ENCODE data around the gene LGALS4. TPM values are rescaled to one million over a fixed set of nuclear protein-coding genes. Genes with fewer than 3 reads are reported as not detected.
"Not testable (repeated sequence)": the region's sequence is repeated elsewhere in the genome, so short reads cannot be mapped to it uniquely, and the experiment has no call there.

Gene LGALS4
- total RNA-seq, 1 donor from 2014 or later, result not detected

DNA sequence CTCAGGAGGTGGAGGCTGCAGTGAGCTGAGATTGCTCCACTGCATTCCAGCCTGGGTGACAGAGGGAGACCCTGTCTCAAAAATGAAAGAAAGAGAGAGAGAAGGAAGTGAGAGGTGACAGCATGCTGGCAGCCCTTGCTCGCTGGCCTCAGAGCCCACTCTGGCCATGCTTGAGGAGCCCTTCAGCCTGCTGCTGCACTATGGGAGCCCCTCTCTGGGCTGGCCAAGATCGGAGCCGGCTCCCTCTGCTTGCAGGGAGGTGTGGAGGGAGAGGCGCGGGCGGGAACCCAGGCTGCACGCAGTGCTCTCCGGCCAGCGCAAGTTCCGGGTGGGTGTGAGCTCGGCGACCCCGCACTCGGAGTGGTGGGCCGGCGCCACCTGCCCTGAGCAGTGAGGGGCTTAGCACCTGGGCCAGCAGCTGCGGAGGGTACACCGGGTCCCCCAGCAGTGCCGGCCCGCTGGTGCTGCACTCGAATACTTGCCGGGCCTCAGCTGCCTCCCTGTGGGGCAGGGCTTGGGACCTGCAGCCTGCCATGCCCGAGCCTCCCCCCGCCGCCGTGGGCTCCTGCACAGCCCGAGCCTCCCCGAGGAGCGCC, 8.6 kb upstream of the LGALS4 start:
- DNase-seq (ENCODE audit: low read depth in 2 of 2), result not testable (repeated sequence)

- DNase-seq (ENCODE audit: low read depth in 2 of 2), result no peak
These were observed 6.6 kb upstream of the LGALS4 start for GRCh38 chr19:38819231-38819920.

GRCh38 chr19:38817081-38817480, 4.3 kb upstream of the LGALS4 start:
- DNase-seq (ENCODE audit: low read depth in 2 of 2), result no peak

- no peak for DNase-seq (ENCODE audit: low read depth in 2 of 2)
These were observed 3.5 kb upstream of the LGALS4 start for GRCh38 chr19:38816131-38816750.

DNA sequence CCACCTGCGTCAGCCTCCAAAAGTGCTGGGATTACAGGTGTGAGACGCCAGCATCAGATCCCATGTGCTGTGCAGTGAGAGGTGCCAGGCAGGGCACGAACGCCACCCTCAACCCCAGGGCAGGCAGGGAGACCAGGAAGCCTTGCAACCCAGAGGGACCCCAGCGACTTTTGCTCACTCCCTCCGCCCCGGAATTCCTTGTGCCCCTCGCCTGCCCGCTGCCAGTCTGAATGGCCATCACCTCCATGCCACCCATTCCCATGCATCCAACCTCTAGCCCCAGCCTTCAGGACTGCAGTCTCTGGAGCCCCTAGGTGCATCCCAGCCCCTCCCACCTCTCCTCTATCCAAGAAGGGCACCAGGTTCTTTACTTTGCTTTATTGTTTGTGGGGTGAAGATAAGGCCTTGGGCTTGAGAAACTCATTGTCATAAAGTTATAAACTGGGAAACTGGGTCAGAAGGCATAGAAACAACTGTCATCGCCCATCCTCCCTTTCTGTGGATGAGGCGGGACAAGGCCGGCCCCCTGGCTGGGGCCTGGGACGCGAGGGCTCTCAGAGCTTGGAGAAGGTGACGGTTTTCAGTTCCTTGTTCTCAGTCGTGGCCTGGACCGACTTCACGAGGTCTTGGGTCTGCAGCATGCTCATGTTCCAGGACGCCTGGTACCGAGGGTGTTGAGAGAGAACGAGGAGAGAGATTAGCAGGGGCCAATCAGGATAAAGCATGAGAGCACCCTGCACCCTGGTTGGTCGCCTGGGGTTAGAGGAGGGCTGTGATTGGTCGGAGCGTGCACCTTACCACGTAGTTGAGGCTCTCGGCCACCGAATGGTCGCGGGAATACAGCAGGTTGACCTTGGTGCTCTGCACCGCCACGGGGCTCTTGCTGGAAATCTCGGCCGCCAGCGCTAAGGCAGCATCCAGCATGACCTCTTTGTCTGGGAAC, 2.6 kb upstream of the LGALS4 start:
- no peak for DNase-seq (ENCODE audit: low read depth in 2 of 2)

DNA sequence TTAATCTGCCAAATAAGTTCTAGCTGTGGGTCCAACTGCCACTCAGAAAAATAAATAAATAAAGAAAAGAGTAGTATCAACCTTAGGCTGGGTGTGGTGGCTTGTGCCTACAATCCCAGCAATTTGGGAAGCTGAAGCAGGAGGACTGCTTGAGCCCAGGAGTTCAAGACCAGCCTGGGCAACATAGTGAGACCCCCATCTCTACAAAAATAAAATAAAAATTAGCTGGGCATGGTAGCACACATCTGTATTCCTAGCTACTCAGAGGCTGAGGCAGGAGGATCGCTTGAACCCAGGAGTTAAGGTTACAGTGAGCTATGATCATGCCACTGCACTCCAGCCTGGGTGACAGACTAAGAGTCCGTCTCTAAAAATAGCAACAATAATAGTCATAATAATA, 1.2 kb upstream of the LGALS4 start:
- not testable (repeated sequence) for DNase-seq (ENCODE audit: low read depth in 2 of 2)

DNA sequence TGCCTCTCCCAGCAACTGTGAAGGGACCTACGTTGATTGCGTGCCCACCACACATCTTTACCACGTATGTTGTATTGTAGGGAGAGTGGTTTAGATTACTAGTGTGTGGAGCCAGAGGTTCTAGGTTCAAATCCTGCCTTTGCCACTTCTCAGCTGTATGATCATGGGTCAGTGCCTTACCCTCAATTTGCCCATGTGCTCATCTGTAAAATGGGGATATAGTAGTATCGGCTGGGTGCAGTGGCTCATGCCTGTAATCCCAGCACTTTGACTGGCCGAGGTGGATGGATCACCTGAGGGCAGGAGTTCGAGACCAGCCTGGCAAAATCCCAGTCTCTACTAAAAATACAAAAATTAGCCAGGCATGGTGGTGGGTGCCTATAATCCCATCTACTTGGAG, 578 bp upstream of the LGALS4 start:
- DNase-seq (ENCODE audit: low read depth in 2 of 2), result no peak

DNA sequence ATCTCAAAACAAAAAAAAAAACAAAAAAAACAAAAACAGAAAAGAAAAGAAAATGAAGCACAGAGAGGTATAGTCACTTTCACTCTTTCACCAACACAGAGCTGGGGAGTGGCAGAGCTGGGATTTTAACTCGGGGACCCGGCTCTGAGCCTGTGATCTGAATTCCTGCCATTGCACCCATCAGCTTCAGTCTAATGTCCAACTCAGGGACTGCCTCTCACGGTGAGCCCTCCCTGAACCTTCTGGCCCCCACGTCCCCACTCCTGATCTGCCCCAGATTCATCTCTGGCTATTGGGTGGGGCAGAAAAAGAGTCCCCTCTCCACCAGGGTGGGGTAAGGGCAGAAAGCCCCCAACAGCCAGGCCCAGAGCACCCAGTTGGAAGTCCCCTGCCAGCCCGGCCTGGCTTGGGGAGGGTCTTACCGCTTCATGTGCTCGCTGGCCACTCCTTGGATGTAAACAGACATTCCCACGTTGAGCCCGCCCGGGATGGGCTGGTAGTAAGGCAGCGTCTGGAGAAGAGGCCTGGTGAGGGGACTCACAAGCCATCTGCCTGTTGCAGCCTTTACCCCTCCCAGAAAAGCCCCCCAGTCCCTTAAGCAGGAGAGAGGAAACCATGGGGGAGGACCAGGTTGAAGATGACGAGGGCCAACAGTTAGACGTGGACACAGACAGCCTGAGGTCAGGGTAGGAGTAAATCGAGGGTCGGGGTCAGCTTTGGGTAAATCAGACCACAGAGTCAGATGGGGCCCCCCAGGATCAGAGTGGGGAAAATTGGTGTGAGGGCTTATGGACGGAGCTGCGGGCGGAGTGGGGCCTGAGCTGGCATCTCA, 520 bp downstream of the LGALS4 start:
- DNase-seq (ENCODE audit: low read depth in 2 of 2), result no peak

GRCh38 chr19:38809592-38810252, 3.0 kb downstream of the LGALS4 start:
- no peak for DNase-seq (ENCODE audit: low read depth in 2 of 2)

DNA sequence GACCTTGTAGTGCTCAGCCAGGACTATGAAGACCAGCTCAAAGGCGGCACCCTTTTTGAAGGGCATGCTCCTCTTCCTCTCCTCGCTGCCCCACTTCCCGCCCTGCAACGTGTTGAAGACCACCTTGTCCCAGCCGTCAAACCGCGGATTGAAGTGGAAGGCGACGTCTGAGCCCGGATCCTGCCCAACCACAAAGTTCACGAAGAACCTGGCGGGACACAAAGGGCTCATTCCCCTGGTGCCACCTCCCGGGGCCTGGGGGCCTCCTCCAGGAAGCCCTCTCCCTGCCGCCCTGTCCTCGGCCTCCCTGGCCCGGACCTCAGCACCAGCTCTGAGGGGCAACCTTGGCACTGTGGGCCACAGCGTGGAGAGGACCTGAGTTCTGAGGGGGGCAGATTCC, 4.0 kb downstream of the LGALS4 start:
- DNase-seq (ENCODE audit: low read depth in 2 of 2), result no peak

- not testable (repeated sequence) for DNase-seq (ENCODE audit: low read depth in 2 of 2)
These were observed 5.2 kb downstream of the LGALS4 start for GRCh38 chr19:38807374-38808098.

GRCh38 chr19:38806371-38806770, 6.4 kb downstream of the LGALS4 start:
- no peak for DNase-seq (ENCODE audit: low read depth in 2 of 2)

GRCh38 chr19:38805180-38805579, 7.6 kb downstream of the LGALS4 start:
- peak; percentile 19 to 59 for DNase-seq (ENCODE audit: low read depth in 2 of 2)

DNA sequence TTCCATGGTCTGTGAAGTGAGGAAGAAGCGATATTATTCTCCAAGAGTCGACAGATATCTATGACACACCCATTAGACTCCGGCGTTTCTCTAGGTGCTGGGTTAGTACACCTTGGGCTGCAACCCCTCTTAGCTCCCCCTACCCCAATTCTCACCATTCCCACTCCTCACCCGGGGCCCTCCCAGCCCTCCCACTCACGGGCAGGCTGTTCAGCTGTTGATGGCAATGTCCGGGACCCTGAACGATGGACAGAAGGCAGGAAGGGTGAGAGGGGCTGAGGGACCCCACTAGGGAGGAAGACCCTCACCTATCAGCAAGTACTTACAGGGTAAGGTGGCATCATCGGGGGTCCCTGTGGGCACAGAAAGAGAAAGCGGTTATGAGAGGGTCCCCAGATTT, 9.2 kb downstream of the LGALS4 start:
- DNase-seq (ENCODE audit: low read depth in 2 of 2), result no peak

- no peak for DNase-seq (ENCODE audit: low read depth in 2 of 2)
These were observed 11.2 kb downstream of the LGALS4 start for GRCh38 chr19:38801359-38802095.

DNA sequence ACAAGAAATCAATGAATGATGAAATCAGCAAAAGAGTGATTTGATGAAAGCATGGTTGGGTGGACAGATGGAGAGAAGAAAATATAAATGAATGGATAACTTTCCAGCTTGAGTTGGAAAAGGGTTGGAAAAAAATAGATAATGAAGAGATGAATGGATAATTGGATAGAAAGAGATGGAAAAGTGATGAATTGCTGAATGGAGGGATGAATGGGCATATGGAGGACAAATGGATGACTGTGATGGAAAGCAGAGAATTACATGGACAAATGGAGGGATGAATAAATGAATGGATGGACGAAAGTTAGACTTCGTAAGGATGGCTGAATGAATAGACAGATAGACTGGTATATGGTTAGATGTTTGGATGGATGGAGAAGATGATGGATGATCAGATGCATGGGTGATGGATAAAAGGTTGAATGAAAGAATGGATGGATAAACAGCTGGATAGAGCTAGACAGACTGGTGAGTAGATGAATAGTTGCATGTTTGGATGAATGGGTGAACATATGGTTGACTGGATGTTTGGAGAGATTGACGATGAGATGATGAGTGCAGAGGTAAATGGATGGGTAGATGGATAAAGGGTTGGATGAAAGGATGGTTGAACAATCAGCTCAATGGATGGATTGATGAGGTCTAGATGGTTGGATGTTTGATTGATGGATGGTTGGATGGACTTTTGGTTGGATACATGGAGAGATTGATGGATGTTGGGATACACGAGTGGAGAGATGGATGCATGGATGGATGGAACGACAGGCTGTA, 12.0 kb downstream of the LGALS4 start:
- DNase-seq (ENCODE audit: low read depth in 2 of 2), result no peak

DNA sequence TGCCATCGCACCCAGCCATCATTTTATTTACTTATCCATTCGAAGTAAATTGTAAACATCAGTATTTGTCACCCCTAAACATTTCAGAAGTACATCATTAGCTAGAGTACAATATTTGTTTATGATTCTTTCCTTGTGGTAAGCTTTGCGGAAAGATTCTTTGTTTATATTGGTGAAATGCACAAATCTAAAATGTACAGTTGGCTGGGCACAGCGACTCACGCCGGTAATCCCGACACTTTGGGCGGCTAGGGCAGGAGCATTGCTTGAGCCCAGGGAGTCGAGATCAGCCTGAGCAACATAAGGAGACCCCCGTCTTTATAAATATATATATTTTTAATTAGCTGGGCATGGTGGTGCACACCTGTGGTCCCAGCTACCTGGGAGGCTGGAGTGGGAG, 13.6 kb downstream of the LGALS4 start:
- DNase-seq (ENCODE audit: low read depth in 2 of 2), result no peak

DNA sequence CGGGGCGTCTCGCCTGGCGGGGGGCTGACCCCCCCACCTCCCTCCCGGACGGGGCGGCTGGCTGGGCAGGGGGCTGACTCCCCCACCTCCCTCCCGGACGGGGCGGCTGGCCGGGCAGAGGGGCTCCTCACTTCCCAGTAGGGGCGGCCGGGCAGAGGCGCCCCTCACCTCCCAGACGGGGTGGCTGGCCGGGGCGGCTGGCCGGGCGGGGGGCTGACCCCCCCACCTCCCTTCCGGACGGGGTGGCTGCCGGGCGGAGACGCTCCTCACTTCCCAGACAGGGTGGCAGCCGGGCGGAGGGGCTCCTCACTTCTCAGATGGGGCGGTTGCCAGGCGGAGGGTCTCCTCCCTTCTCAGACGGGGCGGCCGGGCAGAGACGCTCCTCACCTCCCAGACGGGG, 15.0 kb downstream of the LGALS4 start:
- DNase-seq (ENCODE audit: low read depth in 2 of 2), result not testable (repeated sequence)
